Measurements from ENCODE around the gene ZNF205.
"Not testable (repeated sequence)": the region's sequence is repeated elsewhere in the genome, so short reads cannot be mapped to it uniquely, and the experiment has no call there.

Gene ZNF205

DNA sequence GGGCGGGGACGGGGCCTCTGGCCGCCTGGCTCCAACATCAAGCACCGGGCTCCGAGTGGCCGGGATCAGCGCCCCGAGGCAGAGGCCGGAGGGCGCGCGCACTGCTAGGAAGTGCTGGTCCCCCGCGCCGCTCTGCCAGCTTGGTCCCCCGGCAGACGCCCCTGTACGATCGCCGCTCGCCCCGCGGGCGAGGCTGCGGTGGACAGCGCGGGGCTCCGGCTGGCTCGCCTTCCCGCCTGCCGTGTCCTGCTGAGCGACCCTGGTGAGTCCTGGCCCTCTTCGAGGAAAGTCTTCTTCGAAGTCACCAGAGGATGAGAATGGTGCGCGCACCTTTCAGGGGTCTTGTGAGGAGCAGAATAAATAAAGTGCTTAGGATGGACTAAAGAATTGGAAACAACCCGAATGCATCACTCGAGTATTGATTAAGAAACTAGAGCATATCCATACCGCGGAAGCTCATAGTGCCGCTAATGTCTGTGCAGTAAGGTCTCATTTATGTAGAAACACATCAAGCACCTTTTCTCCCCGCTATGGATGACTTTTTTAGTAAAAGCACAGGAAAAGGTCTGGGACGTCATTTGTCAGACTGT, 22.8 kb downstream of the ZNF205 start:
- no peak for DNase-seq

DNA sequence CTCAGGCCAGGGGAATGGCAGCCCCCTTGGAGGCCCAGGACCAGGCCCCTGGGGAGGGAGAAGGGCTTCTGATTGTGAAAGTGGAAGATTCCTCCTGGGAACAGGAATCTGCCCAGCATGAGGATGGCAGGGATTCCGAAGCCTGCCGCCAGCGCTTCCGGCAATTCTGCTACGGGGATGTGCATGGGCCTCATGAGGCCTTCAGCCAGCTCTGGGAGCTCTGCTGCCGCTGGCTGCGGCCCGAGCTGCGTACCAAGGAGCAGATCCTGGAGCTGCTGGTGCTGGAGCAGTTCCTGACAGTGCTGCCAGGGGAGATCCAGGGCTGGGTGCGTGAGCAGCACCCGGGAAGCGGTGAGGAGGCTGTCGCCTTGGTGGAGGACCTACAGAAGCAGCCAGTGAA, 24.9 kb downstream of the ZNF205 start:
- no peak for DNase-seq

DNA sequence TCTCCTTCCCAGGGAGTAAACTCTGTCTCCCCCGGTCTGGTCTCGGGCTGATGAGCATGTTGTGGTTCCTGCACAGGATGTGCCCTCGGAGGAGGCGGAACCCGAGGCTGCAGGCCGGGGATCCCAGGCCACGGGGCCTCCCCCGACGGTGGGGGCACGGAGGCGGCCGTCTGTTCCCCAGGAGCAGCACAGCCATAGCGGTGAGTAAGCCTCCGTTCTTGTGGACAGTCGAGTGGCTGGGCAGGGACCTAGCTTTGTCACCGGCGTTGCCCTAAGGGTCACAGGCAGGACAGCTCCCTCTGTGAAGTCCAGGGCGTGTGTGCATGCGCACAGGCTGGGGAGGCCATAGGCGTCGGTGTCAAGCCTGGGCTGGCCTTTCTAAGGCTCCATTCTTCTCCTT, 26.0 kb downstream of the ZNF205 start:
- no peak for DNase-seq

DNA sequence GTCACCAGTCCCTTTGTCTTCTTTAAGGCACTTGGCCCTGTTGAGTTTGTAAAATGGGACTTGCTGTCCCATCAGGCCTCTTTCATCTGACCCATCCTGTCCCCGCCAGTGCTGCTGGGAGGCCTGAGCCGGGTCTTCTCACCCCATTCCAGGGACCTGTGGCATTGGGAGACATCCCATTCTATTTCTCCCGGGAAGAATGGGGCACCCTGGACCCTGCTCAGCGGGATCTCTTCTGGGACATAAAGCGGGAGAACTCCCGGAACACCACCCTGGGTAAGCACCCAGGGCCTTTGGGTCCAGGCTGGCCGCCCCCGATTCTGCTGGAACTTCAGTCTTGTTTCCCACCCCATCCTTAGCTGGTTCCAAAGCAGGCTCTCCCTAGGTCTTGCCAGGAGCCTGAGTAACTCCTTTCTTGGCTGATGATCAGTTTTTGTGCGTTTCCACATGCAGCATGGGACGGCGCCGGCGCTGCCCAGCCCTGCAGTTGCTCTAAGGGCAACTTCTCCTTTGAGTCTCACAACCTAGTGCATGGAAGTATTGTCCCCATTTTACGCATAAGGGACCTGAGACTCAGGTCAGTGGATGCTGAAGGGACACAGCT, 26.5 kb downstream of the ZNF205 start:
- no peak for DNase-seq

DNA sequence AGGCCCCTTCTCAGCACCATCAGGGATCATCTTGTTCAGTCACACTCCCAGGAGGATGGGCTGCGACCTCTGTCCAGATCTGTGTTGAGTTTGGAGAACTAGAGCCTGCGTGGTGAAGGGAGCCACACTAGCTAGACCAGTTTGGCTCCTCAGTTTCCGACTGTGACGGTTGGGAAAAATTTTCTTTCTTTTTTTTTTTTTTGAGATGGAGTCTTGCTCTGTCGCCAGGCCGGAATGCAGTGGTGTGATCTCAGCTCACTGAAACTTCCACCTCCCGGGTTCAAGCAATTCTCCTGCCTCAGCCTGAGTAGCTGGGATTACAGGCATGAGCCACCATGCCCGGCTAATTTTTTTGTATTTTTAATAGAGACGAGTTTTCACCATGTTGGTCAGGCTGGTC, 27.2 kb downstream of the ZNF205 start:
- not testable (repeated sequence) for DNase-seq

DNA sequence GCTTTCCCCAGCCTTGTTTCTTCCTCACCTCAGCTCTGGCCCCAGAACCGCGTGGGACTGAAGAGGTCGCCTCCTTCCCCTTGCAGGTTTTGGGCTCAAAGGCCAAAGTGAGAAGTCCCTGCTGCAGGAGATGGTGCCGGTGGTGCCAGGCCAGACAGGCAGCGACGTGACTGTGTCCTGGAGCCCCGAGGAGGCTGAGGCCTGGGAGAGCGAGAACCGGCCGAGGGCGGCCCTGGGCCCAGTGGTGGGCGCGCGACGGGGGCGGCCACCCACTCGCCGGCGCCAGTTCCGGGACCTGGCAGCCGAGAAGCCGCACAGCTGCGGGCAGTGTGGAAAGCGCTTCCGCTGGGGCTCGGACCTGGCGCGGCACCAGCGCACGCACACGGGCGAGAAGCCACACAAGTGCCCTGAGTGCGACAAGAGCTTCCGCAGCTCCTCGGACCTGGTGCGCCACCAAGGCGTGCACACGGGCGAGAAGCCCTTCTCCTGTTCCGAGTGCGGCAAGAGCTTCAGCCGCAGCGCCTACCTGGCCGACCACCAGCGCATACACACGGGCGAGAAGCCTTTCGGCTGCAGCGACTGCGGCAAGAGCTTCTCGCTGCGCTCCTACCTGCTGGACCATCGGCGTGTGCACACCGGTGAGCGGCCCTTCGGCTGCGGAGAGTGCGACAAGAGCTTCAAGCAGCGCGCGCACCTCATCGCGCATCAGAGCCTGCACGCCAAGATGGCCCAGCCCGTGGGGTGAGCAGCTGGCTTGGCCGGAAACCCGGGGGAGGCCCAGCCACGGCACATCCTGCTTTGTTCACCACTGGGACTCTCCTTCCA, 28.4 kb downstream of the ZNF205 start:
- DNase-seq = no peak

DNA sequence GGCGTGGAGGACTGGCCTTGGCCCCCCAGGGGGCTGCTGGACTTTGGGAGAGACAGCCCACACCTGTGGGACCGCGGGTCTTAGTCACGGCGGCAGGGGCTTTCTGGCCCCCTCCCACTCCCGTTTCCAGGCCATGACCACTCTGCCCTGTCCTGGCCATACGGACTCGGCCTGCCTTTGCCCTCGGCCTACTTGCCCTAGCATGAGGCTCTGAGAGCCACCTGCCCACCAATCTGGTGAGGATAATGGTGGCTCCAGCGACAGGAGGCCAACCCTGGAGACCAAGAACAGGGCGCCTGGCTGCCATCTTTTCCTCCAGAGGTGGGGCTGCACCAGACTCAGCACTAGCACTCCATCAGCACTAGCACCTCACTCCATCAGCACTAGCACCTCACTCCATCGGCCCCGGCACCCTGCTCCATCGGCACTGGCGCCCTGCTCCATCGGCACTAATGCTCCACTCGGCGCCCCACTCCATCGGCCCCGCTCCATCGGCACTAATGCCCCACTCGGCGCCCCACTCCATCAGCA, 29.5 kb downstream of the ZNF205 start:
- no peak for DNase-seq

DNA sequence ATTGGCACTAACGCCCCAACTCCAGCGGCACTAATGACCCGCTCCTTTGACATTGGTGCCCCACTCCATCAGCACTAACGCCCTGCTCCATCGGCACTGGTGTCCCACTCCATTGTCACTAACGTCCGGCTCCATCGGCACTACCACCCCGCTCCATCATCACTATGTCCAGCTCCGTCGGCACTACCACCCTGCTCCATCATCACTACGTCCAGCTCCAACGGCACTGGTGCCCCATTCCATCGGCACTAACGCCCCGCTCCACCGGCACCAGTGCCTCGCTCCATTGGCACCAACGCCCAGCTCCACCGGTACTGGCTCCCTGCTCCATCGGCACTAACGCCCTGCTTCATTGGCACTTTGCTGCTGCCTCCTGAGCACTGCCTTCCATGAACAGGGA, 29.9 kb downstream of the ZNF205 start:
- no peak for DNase-seq

DNA sequence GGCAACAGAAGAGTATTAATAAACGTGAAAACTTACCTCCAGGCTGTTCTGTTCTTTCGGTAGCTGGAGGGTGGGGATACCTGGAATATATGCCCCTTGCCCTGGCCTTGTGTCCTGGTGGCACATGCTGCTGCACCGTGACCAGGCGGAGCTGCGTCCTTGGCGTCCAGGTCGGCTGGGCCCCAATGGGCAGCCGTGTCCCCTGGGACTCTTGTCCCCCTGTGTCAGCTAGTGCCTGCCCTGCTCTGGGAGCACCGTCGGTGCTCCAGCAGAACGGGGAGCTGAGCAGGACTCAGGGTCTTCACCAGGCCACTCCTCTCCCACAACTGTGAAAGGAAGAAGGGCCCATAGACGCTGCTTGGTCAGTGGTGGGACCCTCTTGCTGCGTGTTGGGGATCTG, 30.4 kb downstream of the ZNF205 start:
- DNase-seq = no peak

DNA sequence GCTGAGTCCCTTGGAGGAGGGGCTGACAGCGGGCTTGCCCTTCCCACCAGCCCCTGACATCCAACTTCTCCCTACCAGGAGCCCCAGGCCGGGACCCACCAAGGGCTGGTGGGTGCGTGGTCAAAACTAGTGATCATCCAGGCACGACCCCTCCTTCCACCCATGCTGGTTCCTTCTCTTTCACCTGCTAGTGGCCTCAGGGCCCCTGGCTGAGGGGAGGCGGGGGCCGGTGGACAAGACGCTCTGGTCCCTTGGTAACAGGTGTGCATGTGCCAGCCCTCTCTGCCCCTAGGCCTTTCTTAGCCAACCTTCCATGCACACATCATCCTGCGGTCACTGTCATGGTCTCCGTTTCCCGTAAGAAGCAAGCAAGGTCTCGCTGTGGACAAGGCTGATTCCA, 30.8 kb downstream of the ZNF205 start:
- DNase-seq = no peak

DNA sequence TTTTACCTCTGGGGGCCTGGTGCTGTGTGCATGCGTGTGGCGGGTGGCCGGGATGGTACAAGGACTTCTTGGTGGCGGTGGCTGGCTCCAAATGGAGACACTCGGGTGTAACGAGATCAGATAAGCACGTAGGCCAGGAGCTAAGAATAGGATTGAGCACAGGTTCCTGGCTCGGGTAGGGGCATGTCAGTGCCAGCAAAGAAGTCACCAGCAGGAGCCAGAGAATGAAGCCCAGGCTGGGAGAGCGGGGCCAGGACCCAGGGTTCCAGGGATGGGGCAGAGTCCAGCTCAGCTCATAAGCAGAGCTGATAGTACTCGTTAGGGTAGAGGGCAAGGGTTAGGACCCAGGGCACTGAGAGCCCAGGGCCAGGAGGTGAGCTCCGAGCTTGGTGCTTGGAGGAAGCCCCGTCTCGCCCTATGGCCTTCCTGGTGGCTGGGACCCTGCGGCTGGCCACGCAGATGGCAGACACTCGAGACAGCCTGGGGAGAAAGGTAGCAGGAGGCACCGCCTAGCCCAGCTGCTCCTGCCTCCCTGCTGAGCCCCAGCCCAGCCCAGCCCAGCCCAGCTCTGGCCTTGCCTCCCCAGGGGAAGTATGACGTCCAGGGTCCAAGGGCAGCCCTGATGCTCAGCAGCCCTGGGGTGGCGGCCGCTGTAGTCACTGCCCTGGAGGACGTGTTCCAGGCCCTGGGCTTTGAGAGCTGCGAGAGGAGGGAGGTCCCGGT, 31.4 kb downstream of the ZNF205 start:
- no peak for DNase-seq

DNA sequence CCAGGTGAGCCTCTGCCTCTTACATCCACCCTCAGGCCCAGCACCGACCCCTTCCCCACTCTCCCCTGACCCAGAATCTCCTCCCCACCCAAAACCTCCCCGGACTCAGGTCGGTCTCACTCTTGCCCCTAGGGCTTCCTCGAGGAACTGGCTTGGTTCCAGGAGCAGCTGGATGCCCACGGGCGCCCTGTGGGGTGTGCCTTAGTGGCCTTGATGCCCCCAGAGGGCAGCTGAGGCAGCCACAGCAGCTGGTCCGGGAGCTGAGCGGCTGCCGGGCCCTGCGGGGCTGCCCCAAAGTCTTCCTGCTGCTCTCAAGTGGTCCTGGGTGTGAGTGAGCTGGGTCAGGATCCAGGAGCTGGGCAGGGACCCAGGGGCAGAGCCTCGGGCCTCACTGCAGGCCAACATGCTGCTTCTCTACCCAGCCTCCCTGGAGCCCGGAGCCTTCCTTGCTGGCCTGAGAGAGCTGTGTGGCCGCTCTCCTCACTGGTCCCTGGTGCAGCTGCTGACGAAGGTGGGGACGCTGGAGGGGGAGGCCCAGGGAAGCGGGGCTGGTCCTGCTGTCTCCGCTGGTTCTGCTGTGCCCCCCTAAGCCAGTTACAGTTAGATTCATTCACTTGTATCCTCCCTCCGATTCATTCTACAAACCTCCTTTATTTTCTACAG, 32.1 kb downstream of the ZNF205 start:
- no peak for DNase-seq

DNA sequence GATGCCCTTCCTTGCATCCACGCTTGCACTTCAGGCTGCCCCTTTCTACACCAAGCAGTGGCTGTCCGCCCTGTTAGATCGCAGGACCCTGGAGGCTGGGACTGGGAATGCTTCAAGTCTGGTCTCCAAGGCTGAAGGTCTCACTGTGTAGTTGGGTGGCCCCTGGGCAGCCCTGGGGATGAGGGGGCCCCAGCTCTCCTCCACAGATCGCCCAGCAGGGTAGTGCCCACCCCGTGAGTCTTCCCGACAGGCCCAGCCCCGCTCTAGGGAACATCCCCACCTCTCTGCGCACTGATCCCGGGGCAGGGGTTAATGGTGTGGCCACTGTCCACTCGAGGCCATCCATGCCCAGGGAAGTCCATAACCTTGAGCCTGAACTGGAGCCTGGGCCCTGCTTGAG, 32.8 kb downstream of the ZNF205 start:
- DNase-seq = no peak

DNA sequence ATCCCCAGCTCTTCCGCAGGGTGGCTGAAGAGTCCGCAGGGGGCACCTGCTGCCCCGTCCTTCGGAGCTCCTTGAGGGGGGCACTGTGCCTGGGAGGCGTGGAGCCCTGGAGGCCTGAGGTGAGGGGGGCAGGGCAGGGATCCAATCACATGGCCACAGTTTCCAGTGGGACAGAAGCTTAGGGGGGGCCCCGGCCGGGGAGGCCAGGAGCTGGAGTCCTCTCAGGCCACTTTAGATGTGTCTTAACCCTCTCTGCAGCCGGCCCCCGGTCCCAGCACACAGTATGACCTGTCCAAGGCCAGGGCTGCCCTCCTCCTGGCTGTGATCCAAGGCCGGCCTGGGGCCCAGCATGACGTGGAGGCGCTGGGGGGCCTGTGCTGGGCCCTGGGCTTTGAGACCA, 33.3 kb downstream of the ZNF205 start:
- no peak for DNase-seq

DNA sequence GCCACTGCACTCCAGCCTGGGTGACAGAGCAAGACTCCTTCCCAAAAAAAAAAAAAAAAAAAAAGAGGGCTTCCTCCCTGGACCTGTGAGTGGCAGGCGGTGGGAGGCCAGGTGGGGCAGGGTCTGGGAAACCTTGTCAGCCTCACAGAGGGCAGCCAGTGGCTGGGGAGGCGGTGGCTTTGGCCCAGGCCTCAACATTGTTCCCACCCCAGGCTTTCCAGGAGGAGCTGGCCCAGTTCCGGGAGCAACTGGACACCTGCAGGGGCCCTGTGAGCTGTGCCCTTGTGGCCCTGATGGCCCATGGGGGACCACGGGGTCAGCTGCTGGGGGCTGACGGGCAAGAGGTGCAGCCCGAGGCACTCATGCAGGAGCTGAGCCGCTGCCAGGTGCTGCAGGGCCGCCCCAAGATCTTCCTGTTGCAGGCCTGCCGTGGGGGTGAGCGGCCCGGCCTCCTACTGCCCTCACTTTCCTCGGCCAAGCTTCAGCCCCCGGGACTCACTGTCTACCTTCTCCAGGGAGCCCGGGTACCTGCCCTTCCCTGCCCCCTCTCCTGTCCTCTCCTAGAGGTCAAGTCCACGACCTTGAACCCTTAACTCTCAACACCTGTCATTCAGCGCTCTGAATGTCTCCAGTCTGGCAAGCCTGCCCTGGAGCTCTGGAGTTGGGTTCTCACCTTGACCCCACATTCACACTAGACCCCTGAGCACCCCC, 34.8 kb downstream of the ZNF205 start:
- DNase-seq = no peak

DNA sequence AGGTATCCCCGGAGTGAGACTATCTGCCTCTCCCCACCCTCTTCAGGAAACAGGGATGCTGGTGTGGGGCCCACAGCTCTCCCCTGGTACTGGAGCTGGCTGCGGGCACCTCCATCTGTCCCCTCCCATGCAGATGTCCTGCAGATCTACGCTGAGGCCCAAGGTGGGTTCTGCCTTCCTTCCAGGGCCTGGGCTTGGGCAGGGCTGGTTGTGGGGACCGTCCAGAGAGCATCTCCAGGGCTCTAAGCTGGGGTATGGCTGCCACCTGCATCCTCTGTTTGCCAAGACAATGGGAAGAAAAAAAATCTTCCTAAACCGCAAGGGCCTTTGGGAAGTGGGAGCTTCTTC, 35.3 kb downstream of the ZNF205 start:
- DNase-seq = no peak

DNA sequence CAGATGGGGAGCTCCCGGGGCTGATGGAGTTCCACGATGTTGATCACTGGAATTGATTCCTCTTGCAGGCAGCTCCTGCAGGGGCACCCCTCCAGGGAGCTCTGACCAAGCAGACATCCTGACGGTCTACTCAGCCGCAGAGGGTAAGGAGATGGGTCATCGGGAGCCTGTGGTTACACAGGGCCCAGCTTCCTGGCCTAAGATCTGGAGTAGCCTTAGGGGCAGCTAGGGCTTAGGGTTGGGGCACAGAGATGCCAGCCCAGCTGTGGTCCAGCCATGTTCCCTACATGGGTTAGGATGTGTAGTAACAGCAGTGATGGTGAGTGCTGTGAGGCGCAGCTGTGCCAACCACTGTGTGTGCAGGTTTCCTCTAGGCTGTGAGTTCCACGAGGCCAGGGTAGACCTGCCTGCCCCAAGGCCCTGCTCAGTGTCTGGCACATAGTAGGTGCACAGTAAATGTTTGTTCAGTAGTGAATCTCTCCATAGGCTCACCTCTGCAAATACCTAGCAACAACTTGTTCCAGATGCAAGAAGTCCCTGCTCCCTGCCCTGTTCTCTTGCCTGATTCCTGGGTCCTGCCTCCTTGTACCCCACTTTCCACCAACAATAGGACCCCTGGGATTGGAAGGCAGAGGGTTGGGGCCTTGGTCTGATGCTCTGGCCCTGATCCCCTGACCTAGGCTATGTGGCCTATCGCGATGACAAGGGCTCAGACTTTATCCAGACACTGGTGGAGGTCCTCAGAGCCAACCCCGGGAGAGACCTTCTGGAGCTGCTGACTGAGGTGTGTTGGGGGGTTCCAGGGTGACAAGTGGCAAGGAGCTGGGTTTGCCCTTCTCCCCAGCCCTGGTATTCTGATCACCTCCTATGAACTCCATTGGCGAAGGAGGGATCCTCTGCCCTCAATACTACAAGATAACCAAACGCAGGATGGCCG, 36.1 kb downstream of the ZNF205 start:
- no peak for DNase-seq

DNA sequence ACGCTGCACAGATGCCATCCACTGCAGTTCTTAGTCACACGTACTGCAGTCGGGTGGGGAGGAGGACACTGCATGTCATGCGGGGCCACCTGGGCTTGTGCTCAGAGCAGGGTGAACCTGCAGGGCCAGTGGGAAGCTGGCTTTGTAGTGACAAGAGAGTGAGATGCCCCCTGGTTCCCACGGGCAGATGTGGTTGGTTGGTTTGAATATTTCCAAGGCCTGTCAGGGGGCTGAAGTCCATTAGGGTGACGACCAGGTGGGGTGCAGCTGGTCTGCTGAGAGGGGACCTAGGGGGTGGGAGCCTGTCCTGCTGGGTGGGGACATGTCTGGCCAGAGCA, 36.8 kb downstream of the ZNF205 start:
- DNase-seq = no peak

DNA sequence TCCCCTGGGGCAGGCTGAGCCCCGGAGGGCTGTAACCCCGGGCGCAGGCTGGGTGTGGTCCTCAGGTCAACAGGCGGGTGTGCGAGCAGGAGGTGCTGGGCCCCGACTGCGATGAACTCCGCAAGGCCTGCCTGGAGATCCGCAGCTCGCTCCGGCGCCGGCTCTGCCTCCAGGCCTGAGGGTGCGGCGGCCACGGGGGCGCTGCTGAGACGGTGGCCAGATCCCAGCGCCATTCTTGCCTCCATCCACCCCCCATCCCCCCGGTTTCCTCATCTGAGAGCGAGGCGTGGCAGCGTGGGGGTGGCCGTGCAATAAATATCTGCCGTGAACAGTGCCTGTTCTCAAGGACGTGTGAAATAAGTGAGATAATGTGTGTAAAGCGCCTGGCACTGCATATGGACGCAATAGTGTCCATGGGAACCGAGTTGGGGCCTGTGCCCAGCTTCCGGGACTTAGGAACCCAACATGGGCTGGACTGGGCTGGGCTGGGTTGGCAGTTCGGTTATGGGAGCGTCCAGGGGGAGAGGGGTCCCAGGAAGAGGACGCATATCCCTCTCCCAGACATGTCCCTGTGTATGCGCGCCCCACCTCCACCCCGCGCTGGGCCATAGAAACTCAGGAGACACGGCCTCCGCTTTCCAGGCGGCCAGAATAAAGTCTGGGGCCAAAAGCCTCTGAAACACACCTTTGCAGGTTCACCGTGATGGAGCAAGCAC, 37.4 kb downstream of the ZNF205 start:
- DNase-seq = peak; percentile 79

DNA sequence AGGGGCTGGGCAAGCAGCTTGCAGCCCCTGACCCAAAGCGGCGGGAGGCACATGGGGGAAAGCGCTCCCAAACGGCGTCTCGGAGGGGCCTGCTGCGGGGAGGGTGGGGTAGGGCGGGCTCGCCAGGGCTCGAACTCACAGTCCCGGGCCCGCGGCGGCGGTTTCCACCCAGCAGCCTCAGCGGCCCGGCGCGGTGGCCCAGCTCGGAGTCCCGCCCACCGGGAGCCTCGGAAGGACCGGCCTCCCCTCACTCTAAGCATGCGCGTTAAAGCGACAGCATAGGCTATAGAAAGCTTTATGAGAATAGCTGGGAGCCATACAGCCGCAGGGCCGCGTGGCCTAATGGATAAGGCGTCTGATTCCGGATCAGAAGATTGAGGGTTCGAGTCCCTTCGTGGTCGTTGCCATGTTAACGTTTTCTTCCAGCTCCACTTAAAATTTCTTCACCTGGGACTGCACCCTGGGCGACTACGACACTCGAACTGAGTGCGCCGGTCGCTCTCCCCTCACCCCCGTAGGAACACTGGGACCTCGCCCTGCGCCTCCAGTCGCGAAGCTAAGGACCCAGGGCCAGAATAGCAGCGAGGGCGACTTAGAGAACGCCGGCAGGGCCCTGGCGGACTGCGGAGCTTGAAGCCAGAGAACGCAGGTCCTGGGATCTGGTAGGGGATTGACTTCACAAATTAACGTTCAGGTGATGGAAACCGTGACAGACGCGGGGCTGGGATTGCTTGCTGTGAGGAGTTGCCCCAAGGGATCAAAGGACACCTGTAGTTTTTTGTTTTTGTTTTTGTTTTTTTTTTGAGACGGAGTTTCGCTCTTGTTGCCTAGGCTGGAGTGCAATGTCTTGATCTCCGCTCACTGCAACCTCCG, 38.2 kb downstream of the ZNF205 start:
- DNase-seq = peak; percentile 98

Measured in activated effector memory CD4-positive, alpha-beta T cell treated with anti-CD3 and anti-CD28 coated beads, Interleukin-2, amount 50 U/mL, for 16 hours (primary cell).